HG02870 (cell line): ENCODE data around the gene MYDGF.
"Not testable (repeated sequence)": the region's sequence is repeated elsewhere in the genome, so short reads cannot be mapped to it uniquely, and the experiment has no call there.

Experiments
- ATAC-seq: cut with Tn5 transposase; IDR thresholded peaks from one replicate; pipeline ENCODE4 v1.9.1; 2021; ENCODE audit warnings: mild to moderate bottlenecking, moderate library complexity; ENCODE audit not compliant: unreplicated experiment

Gene MYDGF

GRCh38 chr19:4700693-4700970, 30.5 kb upstream of the MYDGF start:
- ATAC-seq, result no peak

GRCh38 chr19:4699826-4700692, 29.9 kb upstream of the MYDGF start:
- ATAC-seq, result no peak

GRCh38 chr19:4697304-4697703, 27.2 kb upstream of the MYDGF start:
- ATAC-seq, result no peak

GRCh38 chr19:4695224-4695731, 25.1 kb upstream of the MYDGF start:
- ATAC-seq, result no peak

GRCh38 chr19:4694211-4694987, 24.3 kb upstream of the MYDGF start:
- ATAC-seq, result no peak

GRCh38 chr19:4693471-4694121, 23.5 kb upstream of the MYDGF start:
- ATAC-seq, result no peak

GRCh38 chr19:4693078-4693350, 22.9 kb upstream of the MYDGF start:
- ATAC-seq, result no peak

- ATAC-seq, result no peak
These were observed 22.3 kb upstream of the MYDGF start for GRCh38 chr19:4692251-4693077.

- no peak for ATAC-seq
These were observed 21.2 kb upstream of the MYDGF start for GRCh38 chr19:4691373-4691772.

GRCh38 chr19:4690361-4690760, 20.2 kb upstream of the MYDGF start:
- no peak for ATAC-seq

- no peak for ATAC-seq
These were observed 19.3 kb upstream of the MYDGF start for GRCh38 chr19:4689403-4689802.

GRCh38 chr19:4688587-4688986, 18.4 kb upstream of the MYDGF start:
- no peak for ATAC-seq

- ATAC-seq, result no peak
These were observed 17.3 kb upstream of the MYDGF start for GRCh38 chr19:4687396-4687795.

GRCh38 chr19:4686700-4687099, 16.6 kb upstream of the MYDGF start:
- no peak for ATAC-seq

- ATAC-seq, result no peak
These were observed 14.4 kb upstream of the MYDGF start for GRCh38 chr19:4684312-4685095.

- no peak for ATAC-seq
These were observed 12.5 kb upstream of the MYDGF start for GRCh38 chr19:4682417-4683200.

GRCh38 chr19:4680021-4680420, 9.9 kb upstream of the MYDGF start:
- not testable (repeated sequence) for ATAC-seq

GRCh38 chr19:4678881-4679790, 9.0 kb upstream of the MYDGF start:
- ATAC-seq, result no peak
